Measurements from ENCODE around the gene BMPR1B.

The BMPR1B gene

DNA sequence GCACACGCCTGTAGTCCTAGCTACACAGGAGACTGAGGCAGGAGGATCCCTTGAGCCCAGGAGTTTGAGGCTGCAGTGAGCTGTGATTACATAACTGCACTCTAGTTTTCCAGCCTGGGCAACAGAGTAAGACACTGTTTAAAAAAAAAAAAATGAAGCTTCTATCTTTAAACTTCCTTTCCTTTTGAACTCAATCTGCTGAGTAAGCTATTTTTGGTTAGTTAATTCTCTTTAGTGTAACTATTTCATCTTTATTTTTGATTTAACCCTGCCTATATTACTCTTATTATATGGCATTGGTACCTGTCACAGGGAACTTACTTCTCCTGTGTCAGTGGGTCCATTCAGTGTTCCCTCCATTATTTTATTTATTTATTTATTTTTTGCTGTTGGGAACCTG lies 160.8 kb downstream of the BMPR1B start:
- no peak for DNase-seq

- DNase-seq, result no peak
Observed at GRCh38 chr4:94920369-94920768, 162.6 kb downstream of the BMPR1B start.

- DNase-seq, result no peak
Observed at GRCh38 chr4:94924566-94924965, 166.8 kb downstream of the BMPR1B start.

- DNase-seq, result no peak
Observed at GRCh38 chr4:94925764-94926347, 168.1 kb downstream of the BMPR1B start.

DNA sequence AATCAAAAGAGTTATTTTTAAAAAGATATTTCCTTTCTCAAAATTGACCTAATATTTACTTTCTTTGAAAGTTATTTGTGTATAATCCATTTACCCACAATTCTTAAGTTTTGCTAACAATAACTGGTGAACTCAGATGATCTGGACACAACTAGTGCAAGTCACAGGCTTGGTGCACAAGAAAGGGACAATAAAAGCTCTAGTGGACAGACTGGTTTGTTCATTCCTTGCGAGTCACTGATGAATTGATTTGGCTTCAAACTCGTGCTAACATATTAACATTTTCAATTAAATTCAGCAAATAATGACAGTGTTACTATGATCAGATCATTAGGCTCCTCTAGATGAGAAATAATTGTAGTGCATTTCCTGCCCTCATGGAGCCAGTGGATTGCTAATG lies 169.2 kb downstream of the BMPR1B start:
- DNase-seq, result no peak

DNA sequence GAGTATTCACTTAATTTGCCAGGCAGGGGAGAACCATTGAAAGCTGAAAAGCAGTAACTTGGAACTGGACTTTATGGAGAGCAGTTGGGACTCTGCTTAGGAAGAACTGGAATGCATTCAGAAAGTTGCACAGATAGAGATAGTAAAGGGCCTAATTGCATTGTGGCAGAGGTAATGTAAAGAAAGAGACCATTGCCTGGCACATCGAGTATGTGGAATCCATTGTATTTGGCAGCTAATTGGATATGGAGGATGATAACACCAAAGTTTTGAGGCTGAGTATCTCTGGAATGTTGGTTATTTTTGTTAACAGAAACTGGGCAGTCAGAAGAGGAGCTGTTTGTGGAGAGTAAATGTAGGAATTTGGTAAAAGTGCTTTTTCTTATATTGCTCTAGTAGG lies 169.9 kb downstream of the BMPR1B start:
- DNase-seq, result no peak

DNA sequence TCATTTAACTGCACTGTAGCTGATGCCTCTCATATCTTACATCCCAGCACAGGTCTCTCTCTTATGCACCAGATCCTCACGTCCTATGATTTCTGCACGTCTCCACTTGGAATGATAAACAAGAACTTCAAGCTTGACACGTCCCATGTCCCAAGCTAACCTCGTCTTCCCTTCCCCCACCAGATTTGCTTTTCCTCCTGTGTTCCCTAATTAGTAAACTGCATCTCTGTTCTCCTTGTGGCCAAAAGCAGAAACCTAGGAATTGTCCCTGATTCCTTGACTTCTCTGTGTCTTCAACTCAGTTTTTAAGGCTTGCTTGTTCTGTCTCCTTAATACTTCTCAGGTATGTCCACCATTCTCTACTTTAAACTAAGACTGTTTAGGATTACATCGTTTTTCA lies 171.9 kb downstream of the BMPR1B start:
- DNase-seq, result no peak

GRCh38 chr4:94931626-94932025 lies 173.9 kb downstream of the BMPR1B start:
- DNase-seq, result no peak

GRCh38 chr4:94932366-94932765 lies 174.6 kb downstream of the BMPR1B start:
- no peak for DNase-seq

DNA sequence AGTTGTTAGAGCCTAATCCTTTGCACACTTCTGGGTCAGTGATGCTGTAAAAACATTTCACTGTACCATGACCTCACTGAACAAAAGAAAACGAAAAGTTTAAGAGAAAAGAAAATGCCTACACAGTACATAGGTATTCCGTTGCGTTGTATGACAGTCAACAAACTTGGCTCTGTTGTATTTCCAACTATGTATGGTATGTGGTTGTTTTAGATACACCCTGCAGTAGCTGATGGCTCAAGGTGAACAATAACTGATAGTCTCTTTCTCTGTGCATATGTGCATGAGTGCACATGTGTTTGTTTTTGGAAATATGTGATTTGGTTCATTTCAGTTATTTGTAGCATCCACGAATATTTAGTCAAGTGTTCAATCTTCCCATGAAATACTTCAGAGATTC lies 176.0 kb downstream of the BMPR1B start:
- DNase-seq, result no peak

- no peak for DNase-seq
Observed at GRCh38 chr4:94934201-94934600, 176.4 kb downstream of the BMPR1B start.

DNA sequence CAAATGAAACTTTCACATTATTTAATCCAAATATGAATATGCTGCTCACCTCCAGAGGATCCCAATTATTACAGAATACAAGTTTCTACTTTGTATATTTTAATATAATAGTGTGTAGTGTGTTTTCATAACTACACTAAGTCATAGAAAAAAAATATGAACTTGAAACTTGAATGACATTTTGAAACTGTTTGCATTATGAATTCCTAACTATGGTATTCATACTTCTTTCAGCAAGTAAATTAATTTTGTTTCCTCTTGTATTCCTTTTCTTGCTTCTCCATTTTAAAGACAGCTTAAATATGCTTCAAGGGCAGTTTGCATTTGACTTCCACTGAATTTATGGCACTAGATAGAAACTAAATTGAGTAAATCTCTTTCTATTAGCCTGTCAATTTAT lies 177.1 kb downstream of the BMPR1B start:
- DNase-seq, result no peak

DNA sequence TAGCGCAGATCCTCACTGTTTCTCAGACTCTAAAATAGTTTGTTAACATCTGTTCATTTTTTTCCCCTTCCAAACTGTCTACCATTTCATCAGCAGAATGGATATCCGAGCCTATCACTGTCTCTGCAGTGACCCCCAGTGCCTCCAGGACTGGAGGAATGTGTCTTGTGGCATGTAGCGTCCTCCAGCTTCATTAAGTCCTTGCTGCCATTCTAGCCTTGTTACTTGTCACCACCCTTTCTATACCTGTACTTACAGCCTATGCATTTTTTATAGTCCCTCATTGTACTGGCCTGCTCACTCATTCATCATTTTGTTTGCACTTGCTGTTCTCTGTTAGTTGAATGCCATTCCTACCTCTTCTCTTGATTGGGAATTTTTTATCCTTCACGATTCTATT lies 179.1 kb downstream of the BMPR1B start:
- no peak for DNase-seq

GRCh38 chr4:94939791-94940519 lies 182.2 kb downstream of the BMPR1B start:
- no peak for DNase-seq

GRCh38 chr4:94940520-94940908 lies 182.8 kb downstream of the BMPR1B start:
- DNase-seq, result no peak

- no peak for DNase-seq
Observed at GRCh38 chr4:94941706-94942105, 184.0 kb downstream of the BMPR1B start.

DNA sequence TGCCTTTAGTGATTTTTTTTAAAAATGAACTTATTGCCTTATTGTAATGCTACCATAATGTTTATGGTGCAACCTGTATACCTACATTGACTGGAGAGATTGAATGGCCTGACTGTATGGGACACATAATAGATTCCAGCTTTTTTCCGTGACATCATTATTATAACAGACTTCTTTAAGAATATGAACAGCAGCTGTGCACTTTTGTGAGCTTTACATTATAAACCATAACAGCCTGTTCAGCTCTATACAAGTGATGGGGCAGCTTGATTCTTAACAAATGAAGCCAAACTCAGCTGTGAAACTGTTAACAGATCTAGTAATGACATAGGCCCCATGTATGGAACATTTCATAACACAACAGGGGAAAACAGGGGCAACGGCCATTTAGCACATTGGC lies 187.0 kb downstream of the BMPR1B start:
- no peak for DNase-seq

GRCh38 chr4:94947681-94948108 lies 189.9 kb downstream of the BMPR1B start:
- no peak for DNase-seq

DNA sequence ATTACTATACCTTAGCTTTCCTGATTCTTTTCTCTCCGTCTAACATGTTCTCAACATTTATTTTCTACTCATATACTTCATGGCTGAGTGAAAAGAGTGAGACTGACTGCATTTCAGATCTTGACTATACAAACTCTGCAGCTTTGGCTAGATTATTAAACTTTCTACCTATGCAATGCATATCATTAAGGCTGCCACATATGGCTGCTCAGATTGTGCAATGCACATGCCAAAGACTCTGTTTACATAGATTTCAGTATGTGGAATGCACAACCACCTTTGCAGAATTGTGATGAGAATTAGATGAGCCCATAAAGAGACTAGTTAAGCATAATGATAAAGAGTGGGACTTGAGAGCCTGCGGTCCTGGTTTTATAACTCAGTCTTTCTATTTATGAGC lies 196.5 kb downstream of the BMPR1B start:
- no peak for DNase-seq

DNA sequence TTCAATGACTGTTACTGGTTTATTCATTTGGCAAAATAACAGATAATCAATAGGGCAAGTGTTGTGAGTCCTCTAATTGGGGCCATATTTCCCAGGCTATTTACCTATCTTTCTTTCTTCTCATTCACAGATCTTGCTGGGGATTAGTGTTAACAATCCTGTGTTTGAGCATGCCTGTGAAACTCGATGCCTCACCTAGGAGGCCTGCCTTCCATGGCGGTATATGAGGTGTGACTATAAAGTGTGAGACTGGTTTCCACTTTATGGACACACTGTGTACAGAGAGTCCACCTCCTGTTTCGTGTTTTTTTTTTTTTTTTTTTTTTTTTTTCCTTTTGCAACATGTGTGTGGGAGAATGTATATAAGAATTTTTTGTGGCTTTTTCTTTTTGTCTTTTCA lies 199.3 kb downstream of the BMPR1B start:
- no peak for DNase-seq

DNA sequence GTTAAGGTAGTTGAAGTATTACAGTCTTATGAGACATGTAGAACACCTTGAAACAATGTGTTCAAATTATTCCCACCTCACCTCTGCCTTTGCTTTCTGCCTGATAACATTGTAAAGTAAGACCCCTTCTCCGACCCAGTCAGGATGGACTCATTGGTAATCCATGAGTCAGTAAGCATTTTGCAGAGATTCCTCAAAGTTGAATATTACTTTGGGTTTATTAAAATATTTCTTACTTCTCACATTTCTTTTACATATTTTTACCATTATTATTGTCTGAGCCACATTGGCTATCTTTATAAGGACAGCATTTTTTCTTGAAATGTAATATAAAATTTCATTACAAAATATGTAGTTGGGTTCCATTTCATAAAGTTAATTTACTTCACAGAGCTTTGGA lies 201.6 kb downstream of the BMPR1B start:
- DNase-seq, result no peak

- DNase-seq, result no peak
Observed at GRCh38 chr4:94960708-94961107, 203.0 kb downstream of the BMPR1B start.

DNA sequence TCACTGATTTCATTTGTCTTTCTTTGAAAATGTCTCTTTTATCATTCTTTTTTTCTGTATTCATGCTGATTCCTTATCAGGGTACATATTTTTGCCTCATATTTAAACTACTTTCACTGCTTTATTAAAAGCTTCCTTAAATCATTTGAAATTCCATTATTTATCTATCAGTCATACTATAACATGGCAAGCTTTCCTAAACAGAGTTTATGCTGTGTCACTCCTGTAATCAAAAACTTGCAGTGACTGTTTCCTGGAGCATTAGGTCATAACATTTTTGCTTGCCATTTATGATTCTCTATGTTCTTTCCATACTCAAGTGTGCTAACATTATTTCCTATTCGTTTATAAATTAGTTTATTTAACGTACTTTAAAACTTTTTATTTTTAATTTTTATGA lies 203.7 kb downstream of the BMPR1B start:
- no peak for DNase-seq

DNA sequence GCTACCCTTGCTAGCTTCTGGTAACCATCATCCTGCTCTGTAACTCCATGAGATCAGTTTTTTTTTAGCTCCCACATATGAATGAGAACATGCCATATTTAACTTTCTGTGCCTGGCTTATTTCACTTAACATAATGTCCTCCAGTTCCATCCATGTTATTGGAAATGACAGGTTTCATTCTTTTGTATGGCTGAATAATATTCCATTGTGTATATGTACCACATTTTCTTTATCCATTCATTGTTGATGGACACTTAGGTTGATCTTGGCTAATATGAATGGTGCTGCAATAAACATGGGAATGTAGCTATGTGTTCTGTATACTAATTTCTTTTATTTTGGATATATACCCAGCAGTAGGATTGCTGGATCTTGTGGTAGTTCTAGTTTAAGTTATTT lies 204.7 kb downstream of the BMPR1B start:
- DNase-seq, result no peak

GRCh38 chr4:94965852-94966251 lies 208.1 kb downstream of the BMPR1B start:
- DNase-seq, result no peak

Measured in suppressor macrophage treated with lipopolysaccharide for 4 hours (primary cell).